ENCODE measurements around the gene CETP. TPM values are rescaled to one million over a fixed set of nuclear protein-coding genes. Genes with fewer than 3 reads are reported as not detected.

CETP gene
- total RNA-seq, 1 donor from 2014 or later: not detected

DNA sequence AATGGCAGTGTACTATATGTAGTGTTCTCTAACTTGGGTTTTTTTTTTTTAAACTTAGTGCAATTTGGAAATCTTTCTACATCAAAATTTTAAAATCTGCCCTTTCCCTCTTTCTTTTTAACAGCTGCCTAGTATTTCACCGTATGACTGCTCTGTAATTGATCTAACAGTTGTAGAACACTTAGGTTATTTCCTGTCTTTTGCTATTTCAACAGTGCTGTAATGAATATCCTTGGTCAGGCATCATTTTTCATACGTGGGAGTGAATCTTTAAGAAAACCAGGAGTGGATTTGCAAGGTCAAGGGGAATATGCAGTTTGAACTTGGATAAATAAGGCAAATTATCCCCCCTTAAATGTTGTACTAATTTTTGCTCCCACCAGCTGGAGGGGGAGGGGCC, 31.5 kb downstream of the CETP start:
- no peak for TF ChIP-seq CTCF (conservative IDR thresholded peaks at IDR 0.05; ENCODE audit: low read depth, low read length)

GRCh38 chr16:56994311-56994710, 32.6 kb downstream of the CETP start:
- no peak for TF ChIP-seq CTCF (conservative IDR thresholded peaks at IDR 0.05; ENCODE audit: low read depth, low read length)
- no peak for DNase-seq (ENCODE audit: low read depth)
- no peak overlapping the region for H3K4me3 ChIP-seq (ENCODE audit: low read depth, low read length)

More for the DNA sequence above, 31.5 kb downstream of the CETP start:
- no peak for DNase-seq (ENCODE audit: low read depth)
- no peak overlapping the region for H3K4me3 ChIP-seq (ENCODE audit: low read depth, low read length)

DNA sequence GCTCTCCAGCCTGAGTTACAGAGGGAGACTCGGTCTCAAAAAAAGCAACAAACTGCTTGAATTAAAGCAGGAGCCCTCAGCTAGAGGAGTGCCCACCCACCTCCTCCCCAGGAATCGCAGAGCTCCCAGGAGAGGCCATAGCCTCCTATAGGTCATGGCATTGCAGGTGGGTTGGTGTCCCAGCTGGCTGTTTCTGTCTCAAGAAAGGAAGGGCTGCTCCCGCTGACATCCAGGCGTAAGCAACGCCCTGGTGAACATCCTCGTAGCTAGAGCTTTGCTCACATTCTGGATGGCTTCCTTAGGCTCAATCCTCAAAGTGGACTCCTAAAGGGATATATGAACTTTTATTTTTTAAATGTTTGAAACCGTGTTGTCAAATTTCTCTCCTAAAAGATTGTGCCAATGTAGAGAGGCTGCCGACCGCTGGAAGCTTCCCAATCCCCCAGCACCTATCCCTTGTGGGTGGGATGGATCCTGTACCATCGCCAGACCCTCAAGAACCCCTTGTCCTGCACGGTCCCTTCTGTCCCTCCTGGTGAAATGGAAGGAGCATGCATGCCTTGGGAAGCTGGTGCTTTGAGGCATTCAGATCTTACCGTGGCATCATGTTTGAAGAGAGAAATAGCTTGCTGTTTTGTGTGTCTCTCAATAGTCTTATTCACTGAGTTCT, 33.5 kb downstream of the CETP start:
- H3K4me3 ChIP-seq (ENCODE audit: low read depth, low read length): no peak overlapping the region
- no peak for DNase-seq (ENCODE audit: low read depth)
- TF ChIP-seq CTCF (conservative IDR thresholded peaks at IDR 0.05; ENCODE audit: low read depth, low read length): no peak

- H3K4me3 ChIP-seq (ENCODE audit: low read depth, low read length): no peak overlapping the region
- DNase-seq (ENCODE audit: low read depth): no peak
- TF ChIP-seq CTCF (conservative IDR thresholded peaks at IDR 0.05; ENCODE audit: low read depth, low read length): no peak
Measured at GRCh38 chr16:56997264-56997663, 35.5 kb downstream of the CETP start.

DNA sequence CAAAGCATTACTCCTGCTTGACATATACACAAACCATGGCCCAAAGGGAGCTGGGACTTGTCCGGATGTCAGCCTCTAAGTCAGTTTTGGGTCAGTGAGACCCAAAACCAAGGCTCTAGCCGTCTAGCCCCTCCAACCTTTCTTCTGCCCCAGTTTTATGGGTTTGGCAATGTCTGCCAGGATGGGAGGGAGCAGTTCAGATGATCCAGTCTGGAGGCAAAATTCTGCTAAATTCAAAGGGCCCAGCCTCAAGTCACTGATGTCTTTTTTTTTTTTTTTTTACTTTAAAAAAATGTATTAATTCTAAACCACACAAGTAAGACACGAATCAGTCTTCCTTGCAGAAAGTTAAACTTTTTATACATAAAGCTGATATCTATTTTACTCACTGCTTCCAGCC, 36.2 kb downstream of the CETP start:
- no peak for TF ChIP-seq CTCF (conservative IDR thresholded peaks at IDR 0.05; ENCODE audit: low read depth, low read length)
- DNase-seq (ENCODE audit: low read depth): no peak
- H3K4me3 ChIP-seq (ENCODE audit: low read depth, low read length): no peak overlapping the region

DNA sequence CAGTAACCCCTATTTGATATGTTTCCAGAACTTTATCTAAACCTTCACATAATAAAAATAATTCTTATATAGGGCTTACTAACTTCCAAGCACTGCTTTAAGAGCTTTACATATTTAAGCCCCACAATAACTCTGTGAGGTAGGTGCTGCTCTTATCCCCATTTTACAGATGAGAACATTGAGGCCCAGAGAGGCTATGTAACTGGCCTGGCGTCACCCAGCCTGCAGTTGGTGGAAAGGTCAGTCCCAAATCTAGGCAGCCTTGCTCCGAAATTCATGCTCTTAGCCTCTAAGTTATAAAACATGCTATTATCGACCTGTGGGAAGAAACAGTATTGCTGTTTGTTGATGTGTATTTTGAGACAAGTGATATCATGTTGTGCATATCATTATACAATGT, 36.6 kb downstream of the CETP start:
- TF ChIP-seq CTCF (conservative IDR thresholded peaks at IDR 0.05; ENCODE audit: low read depth, low read length): no peak
- no peak for DNase-seq (ENCODE audit: low read depth)
- H3K4me3 ChIP-seq (ENCODE audit: low read depth, low read length): no peak overlapping the region

DNA sequence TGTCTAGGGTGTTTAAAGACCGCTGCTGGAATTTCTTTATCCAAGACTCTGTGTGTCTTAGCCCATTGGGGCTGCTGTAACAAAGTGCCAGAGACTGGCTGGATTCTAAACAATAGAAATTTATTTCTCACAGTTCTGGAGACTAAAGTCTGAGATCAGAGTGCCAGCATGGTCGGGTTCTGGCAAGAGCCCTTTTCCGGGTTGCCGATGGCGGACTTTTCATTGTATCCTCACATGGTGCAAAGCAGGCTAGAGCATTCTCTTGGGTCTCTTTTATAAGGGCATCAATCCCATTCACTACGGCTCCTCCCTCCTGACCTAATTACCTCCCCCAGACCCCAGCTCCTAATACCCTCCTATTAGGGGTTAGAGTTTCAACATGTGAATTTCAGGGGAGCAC, 37.1 kb downstream of the CETP start:
- DNase-seq (ENCODE audit: low read depth): no peak
- no peak overlapping the region for H3K4me3 ChIP-seq (ENCODE audit: low read depth, low read length)
- no peak for TF ChIP-seq CTCF (conservative IDR thresholded peaks at IDR 0.05; ENCODE audit: low read depth, low read length)
